Measurements from ENCODE around the gene TMEM240. TPM values are rescaled to one million over a fixed set of nuclear protein-coding genes. Genes with fewer than 3 reads are reported as not detected.
A peak's percentile ranks its signal among the peaks of the same experiment; 100 is the strongest.

TMEM240 gene
- total and polyA plus RNA-seq, 9 of the 15 experiments (the other 6 are each of a cell fraction or from before 2014, with no cell fraction given), result 0.24 to 2.0 (median 0.69) TPM; not detected in 5

GRCh38 chr1:1574721-1575537, 34.5 kb upstream of the TMEM240 start, which contains the start of gene SSU72 (continued):
- TF ChIP-seq SIN3A (IDR thresholded peaks at IDR 0.05; ENCODE audit: borderline replicate concordance in 2 of 2, control insufficient read depth in 1 of 2, low read depth in 2 of 2, low read length in 2 of 2) (peak; percentile 66 to 88; a peak in 1 of 4 replicates), ZNF551 (CRISPR knock-in tag; IDR thresholded peaks at IDR 0.05) (no peak), VEZF1 (CRISPR knock-in tag; IDR thresholded peaks at IDR 0.05) (peak; percentile 25), HNRNPLL (IDR thresholded peaks at IDR 0.05; ENCODE audit: low read depth, low read length, poor library complexity, severe bottlenecking) (no peak), MAFF (IDR thresholded peaks at IDR 0.05; ENCODE audit: low read length) (no peak), ZC3H11A (IDR thresholded peaks at IDR 0.05; ENCODE audit: low read depth, low read length) (0 out of 2 replicates have a peak, but pooled peaks have one; percentile 68), HNRNPUL1 (IDR thresholded peaks at IDR 0.05; ENCODE audit: low read length) (no peak), ZNF408 (CRISPR knock-in tag; IDR thresholded peaks at IDR 0.05; ENCODE audit: low read depth) (no peak), E2F3 (CRISPR knock-in tag; IDR thresholded peaks at IDR 0.05) (0 out of 2 replicates have a peak, but pooled peaks have one; percentile 10), TCF3 (CRISPR knock-in tag; IDR thresholded peaks at IDR 0.05) (no peak), TFAP4 (CRISPR knock-in tag; IDR thresholded peaks at IDR 0.05; ENCODE audit: borderline replicate concordance) (peak; percentile 63), PHB2 (IDR thresholded peaks at IDR 0.05; ENCODE audit: low read depth) (no peak), ZBTB7A (IDR thresholded peaks at IDR 0.05; ENCODE audit: borderline replicate concordance, control insufficient read depth, low read depth, low read length) (peak; percentile 90; the same call in 1 of the 2 replicates)
- TF ChIP-seq, protein P1, sequence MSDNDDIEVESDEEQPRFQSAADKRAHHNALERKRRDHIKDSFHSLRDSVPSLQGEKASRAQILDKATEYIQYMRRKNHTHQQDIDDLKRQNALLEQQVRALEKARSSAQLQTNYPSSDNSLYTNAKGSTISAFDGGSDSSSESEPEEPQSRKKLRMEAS (CRISPR knock-in tag; IDR thresholded peaks at IDR 0.05), result peak; percentile 41; the same call in 1 of the 2 replicates
- TF ChIP-seq, protein P2, sequence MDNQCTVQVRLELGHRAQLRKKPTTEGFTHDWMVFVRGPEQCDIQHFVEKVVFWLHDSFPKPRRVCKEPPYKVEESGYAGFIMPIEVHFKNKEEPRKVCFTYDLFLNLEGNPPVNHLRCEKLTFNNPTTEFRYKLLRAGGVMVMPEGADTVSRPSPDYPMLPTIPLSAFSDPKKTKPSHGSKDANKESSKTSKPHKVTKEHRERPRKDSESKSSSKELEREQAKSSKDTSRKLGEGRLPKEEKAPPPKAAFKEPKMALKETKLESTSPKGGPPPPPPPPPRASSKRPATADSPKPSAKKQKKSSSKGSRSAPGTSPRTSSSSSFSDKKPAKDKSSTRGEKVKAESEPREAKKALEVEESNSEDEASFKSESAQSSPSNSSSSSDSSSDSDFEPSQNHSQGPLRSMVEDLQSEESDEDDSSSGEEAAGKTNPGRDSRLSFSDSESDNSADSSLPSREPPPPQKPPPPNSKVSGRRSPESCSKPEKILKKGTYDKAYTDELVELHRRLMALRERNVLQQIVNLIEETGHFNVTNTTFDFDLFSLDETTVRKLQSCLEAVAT (IDR thresholded peaks at IDR 0.05), result peak in 1 of 2 experiments; percentile 97; a peak in 2 of 4 replicates
- TF ChIP-seq, protein P3, sequence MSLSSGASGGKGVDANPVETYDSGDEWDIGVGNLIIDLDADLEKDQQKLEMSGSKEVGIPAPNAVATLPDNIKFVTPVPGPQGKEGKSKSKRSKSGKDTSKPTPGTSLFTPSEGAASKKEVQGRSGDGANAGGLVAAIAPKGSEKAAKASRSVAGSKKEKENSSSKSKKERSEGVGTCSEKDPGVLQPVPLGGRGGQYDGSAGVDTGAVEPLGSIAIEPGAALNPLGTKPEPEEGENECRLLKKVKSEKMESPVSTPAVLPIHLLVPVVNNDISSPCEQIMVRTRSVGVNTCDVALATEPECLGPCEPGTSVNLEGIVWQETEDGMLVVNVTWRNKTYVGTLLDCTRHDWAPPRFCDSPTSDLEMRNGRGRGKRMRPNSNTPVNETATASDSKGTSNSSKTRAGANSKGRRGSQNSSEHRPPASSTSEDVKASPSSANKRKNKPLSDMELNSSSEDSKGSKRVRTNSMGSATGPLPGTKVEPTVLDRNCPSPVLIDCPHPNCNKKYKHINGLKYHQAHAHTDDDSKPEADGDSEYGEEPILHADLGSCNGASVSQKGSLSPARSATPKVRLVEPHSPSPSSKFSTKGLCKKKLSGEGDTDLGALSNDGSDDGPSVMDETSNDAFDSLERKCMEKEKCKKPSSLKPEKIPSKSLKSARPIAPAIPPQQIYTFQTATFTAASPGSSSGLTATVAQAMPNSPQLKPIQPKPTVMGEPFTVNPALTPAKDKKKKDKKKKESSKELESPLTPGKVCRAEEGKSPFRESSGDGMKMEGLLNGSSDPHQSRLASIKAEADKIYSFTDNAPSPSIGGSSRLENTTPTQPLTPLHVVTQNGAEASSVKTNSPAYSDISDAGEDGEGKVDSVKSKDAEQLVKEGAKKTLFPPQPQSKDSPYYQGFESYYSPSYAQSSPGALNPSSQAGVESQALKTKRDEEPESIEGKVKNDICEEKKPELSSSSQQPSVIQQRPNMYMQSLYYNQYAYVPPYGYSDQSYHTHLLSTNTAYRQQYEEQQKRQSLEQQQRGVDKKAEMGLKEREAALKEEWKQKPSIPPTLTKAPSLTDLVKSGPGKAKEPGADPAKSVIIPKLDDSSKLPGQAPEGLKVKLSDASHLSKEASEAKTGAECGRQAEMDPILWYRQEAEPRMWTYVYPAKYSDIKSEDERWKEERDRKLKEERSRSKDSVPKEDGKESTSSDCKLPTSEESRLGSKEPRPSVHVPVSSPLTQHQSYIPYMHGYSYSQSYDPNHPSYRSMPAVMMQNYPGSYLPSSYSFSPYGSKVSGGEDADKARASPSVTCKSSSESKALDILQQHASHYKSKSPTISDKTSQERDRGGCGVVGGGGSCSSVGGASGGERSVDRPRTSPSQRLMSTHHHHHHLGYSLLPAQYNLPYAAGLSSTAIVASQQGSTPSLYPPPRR (CRISPR knock-in tag; IDR thresholded peaks at IDR 0.05; ENCODE audit: borderline replicate concordance), result peak; percentile 91; the same call in 1 of the 2 replicates
